Smooth muscle cell of bladder (primary cell): ENCODE measurements around the gene DMAC2. TPM values are rescaled to one million over a fixed set of nuclear protein-coding genes. Genes with fewer than 3 reads are reported as not detected.

Source experiments
- total RNA-seq: library from RNA; depleted of rRNA; stranded (reverse); fragments of >200 nt; gene quantifications from 2 replicates; pipeline ENCODE4 v1.2.3, GENCODE V29; 2014

The DMAC2 gene
- total RNA-seq = 30.2 and 30.6 TPM in 2 replicates

GRCh38 chr19:41439441-41440222 is at the start of gene DMAC2:
TSS of gene DMAC2 (minus strand) at chr19:41439912. CDS start at chr19:41439899, 13 bp downstream.

GRCh38 chr19:41442473-41443355 is 3.0 kb upstream of the DMAC2 start, which contains the start of gene ERICH4:
TSS of gene ERICH4 (plus strand) at chr19:41443156. CDS start at chr19:41443170, 14 bp downstream.

GRCh38 chr19:41426952-41427646 is 12.6 kb downstream of the DMAC2 start, which contains the start of gene B3GNT8:
TSS of gene B3GNT8 (minus strand) at chr19:41427374. CDS start at chr19:41426778, 596 bp downstream.

GRCh38 chr19:41397086-41398049 is 42.3 kb downstream of the DMAC2 start, which contains the start of the genes BCKDHA and EXOSC5:
TSS of gene BCKDHA (plus strand) at chr19:41397818. CDS start at chr19:41397828, 10 bp downstream.
TSS of gene EXOSC5 (minus strand) at chr19:41397359. CDS start at chr19:41397328, 31 bp downstream.

Other genes starting within 250 kb of the DMAC2 start
- 10.3 and 17.8 TPM in 2 replicates for gene CYP2S1, start 246.7 kb downstream of the DMAC2 start, total RNA-seq
- 107 and 127 TPM in 2 replicates for gene AXL, start 220.7 kb downstream of the DMAC2 start, total RNA-seq
- 44.2 and 54.2 TPM in 2 replicates for gene HNRNPUL1, start 175.5 kb downstream of the DMAC2 start, total RNA-seq
- gene CCDC97, start 129.7 kb downstream of the DMAC2 start, total RNA-seq = 7.3 and 8.4 TPM in 2 replicates
- 7.0 and 11.5 TPM in 2 replicates for gene TGFB1, start 86.0 kb downstream of the DMAC2 start, total RNA-seq
- gene B9D2, start 75.8 kb downstream of the DMAC2 start, total RNA-seq = 4.3 and 4.8 TPM in 2 replicates
- gene TMEM91, start 63.4 kb downstream of the DMAC2 start, total RNA-seq = 13.3 and 14.9 TPM in 2 replicates
- gene EXOSC5, start 42.6 kb downstream of the DMAC2 start, total RNA-seq = 8.0 TPM in 2 replicates
- 24.8 and 30.6 TPM in 2 replicates for gene BCKDHA, start 42.1 kb downstream of the DMAC2 start, total RNA-seq
- 0.71 and 2.3 TPM in 2 replicates for gene B3GNT8, start 12.5 kb downstream of the DMAC2 start, total RNA-seq
- 0.09 TPM in 1 of 2 replicates, not detected in the other for gene ERICH4, start 3.2 kb upstream of the DMAC2 start, total RNA-seq
- gene CEACAM21, start 136.3 kb upstream of the DMAC2 start, total RNA-seq = not detected in 2 replicates
- gene CEACAM4, start 187.2 kb upstream of the DMAC2 start, total RNA-seq = not detected in 2 replicates
- not detected in 2 replicates for gene CEACAM7, start 248.4 kb upstream of the DMAC2 start, total RNA-seq